Measurements from ENCODE around the gene OR6K6.

Gene OR6K6

DNA sequence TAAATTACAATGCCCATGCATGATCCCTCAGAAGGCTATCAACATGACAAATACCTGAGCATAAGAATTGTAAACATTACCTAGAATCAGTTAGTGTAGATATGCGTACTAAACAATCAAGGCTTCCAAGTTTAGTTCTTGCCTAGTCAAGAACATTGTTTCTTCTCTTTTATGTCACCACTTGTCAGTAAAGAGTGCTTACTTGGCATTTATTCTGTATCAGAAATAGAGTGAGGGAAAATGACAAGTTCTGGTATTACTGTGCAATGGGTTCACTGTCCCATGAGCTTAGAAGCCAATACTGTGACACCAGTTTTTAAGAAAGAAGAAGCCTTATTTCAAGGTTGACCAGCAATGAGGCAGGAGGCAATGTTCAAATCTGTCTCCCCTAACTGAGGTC, 49.2 kb downstream of the OR6K6 start:
- no peak for DNase-seq
